NOMO-1 treated with dmso at 0.1 percent for 144 hours (cell line): Measurements from ENCODE around the gene ERAL1.
"Not testable (repeated sequence)": the region's sequence is repeated elsewhere in the genome, so short reads cannot be mapped to it uniquely, and the experiment has no call there.

Experiments used
- DNase-seq: peaks from one replicate; lab custom pipeline; 2025; ENCODE audit not compliant: unreplicated experiment; lab: John Stamatoyannopoulos, UW

The ERAL1 gene

DNA sequence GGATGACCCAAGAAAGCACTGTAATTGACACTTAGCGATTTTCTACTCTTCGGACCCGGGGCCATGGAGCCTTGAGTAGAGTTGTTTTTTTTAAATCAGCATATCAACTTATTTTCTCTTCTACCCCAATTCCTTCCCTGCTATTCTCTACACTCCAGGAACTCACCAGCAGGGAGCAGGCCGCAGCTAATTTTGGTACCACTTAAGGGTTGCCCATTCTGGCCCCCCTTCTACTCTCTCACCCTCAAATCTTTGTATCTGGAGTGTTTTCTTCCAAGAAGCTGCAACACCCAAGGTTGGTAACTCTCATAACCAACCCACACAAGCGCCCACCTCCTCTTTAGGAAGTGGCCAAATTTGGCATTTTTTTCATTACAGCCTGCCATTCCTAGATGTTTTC is 5.5 kb upstream of the ERAL1 start:
- peak; percentile 14 for DNase-seq

- DNase-seq: no peak
These were observed 1.5 kb upstream of the ERAL1 start for GRCh38 chr17:28853295-28853694.

- no peak for DNase-seq
These were observed 492 bp downstream of the ERAL1 start for GRCh38 chr17:28855336-28855679.

- DNase-seq: no peak
These were observed 1.3 kb downstream of the ERAL1 start for GRCh38 chr17:28856028-28856574.

GRCh38 chr17:28857905-28858800 is 3.3 kb downstream of the ERAL1 start:
- no peak for DNase-seq

GRCh38 chr17:28858801-28859355 is 4.1 kb downstream of the ERAL1 start:
- no peak for DNase-seq

DNA sequence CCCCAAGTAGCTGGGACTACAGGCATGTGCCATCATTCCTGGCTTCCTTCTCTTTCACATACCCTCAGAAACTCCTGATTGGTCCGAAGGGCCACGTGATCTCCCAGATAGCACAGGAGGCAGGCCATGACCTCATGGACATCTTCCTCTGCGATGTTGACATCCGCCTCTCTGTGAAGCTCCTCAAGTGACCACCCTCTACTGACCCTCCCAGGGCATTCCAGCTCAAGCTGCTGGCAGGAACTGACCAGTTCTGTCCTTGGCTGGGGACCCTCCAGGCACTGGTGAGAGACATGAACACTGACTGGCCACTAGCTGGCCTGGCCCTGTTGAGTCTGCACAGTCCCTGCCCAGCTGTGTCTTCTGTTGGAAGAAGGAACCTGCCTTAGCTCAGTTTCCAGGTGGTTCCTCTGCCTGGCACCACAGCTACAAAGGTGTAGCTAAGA is 5.6 kb downstream of the ERAL1 start:
- DNase-seq: no peak

- DNase-seq: no peak
These were observed 6.8 kb downstream of the ERAL1 start for GRCh38 chr17:28861393-28862203.

- no peak for DNase-seq
These were observed 7.7 kb downstream of the ERAL1 start for GRCh38 chr17:28862561-28862960.

GRCh38 chr17:28863953-28864352 is 9.1 kb downstream of the ERAL1 start:
- DNase-seq: no peak

DNA sequence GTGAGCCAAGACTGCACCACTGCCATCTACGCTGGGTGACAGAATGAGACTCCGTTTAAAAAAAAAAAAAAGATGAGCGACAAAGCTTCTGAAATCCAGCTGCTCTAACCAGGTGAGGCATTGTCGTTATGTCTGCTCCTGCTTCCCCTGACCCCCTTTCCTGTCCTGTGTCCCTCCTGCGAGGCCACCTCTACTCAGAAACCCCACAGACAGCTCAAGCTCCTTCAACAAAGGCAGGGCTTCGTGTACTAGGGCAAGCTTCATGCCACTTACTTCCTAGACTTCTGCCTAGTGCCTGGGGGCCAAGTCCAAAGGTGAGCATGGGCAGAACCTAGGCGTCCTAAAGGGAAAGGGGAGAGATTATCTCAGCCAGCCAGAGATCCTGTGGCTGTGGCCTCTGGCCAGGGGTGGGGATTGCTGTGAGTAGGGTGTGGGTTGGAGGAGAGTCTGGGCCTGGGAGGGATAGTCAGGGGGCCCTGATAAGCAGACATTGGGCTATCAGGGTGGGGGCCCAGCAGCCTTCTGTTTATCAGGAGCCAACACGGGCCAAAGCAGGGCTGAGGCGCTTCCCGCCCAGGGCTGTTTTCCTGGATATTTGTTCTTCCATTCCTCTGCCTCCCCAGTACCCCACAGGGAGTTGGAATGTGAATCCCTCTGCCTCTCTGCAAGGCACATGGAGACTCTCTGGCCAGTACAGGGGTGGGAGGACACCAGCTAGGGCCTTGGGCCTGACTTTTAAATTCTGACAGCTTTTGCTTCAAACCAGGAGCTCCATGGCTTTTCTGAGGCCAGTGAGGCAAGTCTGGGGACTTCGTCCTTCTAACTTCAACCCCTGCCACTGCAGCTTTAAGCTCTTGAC is 10.4 kb downstream of the ERAL1 start:
- DNase-seq: no peak

- DNase-seq: no peak
These were observed 11.3 kb downstream of the ERAL1 start for GRCh38 chr17:28865946-28866752.

DNA sequence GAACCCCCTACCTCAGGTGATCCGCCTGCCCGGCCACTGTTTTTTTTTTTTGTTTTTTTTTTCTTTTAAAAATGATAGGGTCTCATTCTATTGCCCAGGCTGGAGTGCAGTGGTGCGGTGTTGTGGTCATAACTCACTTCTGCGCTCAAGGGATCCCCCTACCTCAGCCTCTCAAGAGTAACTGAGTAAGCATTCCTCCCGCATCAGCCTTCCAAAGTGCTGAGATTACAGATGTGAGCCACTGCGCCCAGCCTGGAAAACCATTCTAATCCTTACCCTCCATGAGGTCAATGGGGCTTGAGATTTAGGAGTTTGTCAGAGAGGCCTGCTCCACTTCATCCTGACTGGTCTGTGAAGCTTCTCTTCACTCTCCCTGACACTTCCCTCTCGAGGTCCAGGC is 12.5 kb downstream of the ERAL1 start:
- no peak for DNase-seq

DNA sequence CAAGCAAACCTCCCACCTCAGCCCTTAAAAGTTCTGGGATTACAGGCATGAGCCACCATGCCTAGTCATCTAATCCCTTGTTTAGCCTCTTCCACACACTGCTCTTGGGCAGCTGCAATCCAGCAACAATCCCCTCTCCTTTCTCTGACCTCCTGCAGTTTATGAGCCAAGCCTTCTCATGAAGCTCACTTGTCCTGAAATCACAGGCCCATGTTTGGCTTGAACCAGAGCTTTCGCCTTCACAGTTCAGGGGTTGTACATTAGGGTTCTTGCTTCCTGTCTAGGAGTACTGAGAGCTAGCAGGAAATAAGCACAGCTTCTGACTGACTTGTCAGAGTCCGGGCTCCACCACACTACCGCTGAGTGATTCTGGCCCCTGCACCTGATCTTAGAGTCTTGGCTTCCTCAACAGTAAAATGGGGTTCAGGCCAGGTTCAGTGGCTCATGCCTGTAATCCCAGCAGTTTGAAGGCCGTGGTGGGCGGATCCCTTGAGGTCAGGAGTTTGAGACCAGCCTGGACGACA is 16.3 kb downstream of the ERAL1 start:
- no peak for DNase-seq

DNA sequence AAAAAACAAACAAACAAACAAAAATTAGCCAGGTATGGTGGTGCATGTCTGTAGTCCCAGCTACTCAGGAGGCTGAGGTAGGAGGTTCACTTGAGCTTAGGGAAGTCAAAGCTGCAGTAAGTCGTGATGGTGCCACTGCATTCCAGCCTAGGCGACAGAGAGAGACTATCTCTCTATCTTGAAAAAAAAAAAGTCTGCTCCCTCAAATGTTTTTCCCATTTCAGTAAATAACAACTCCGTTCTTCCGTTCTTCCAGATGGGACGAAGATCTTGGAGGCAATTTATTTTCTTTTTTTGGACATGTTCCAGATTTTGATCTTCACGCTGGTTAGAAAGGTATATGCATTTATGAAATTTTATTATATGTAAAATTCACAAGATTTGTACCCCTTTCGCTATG is 19.0 kb downstream of the ERAL1 start:
- DNase-seq: no peak

DNA sequence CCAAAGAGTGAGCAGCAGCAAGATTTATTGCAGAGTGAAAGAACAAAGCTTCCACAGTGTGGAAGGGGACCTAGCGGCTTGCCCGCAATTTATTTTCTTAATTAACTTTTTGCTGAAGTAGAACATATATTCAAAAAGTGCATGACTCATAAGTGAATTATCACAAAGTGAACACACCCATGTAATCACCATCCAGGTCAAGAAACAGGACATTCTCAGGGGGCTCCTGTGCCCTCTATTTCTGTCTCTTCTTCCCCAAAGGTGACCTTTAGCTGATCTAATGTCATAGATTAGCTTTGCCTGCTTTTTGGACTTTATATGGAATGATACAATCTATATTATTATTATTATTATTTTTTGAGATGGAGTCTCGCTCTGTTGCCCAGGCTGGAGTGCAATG is 19.9 kb downstream of the ERAL1 start:
- DNase-seq: no peak

DNA sequence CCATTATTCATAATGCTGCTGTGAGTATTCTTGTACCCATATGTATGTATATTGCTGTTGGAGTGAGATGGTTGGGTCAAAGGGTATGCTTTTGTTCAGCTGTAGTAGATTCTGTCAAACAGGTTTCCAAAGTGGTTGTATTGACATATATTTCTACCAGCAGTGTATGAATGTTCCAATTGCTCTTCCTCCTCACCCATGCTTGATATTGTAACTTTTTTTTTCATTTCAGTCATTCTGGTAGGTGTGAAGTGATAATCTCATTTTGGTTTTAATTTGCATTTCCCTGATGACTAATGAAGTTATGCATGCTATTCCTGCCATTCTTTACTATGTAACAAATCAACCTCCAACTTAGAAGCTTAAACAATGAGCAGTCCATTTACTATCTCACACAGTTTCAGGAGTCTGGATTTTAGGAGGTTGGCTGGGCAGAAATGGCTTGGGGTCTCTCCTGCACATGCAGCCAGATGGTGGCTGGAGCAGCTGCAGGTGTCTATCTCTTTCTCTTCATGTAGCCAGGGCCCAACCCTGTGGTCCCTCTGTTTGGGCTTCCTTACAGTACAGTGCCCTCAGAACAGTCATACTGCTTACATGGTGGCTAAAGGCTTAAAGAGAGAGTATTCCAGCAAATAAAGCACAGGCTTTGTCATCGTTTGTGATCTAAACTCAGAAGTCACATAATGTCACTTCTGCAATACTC is 21.2 kb downstream of the ERAL1 start:
- DNase-seq: no peak

- not testable (repeated sequence) for DNase-seq
These were observed 22.4 kb downstream of the ERAL1 start for GRCh38 chr17:28877150-28877711.
